Fibroblast of mammary gland (primary cell): ENCODE measurements around the gene CNTFR.

Experiments used
- DNase-seq: peaks from one replicate; pipeline ENCODE4 v3.0.0-alpha.2; 2010; ENCODE audit warnings: low read depth
- H3K4me3 ChIP-seq: 2 replicates; pipeline ENCODE4 v1.5.1; 2011; ENCODE audit warnings: low read depth, mild to moderate bottlenecking, low read length, moderate library complexity; ENCODE audit not compliant: control insufficient read depth
- CTCF ChIP-seq: conservative IDR thresholded peaks from 2 replicates; pipeline ENCODE4 v1.5.1; 2011; ENCODE audit warnings: low read depth, low read length, inconsistent platforms; ENCODE audit not compliant: control insufficient read depth, insufficient read depth

Gene CNTFR

GRCh38 chr9:34615132-34615531, 25.6 kb upstream of the CNTFR start:
- DNase-seq, result no peak
- no peak overlapping the region for H3K4me3 ChIP-seq
- TF ChIP-seq CTCF, result no peak

DNA sequence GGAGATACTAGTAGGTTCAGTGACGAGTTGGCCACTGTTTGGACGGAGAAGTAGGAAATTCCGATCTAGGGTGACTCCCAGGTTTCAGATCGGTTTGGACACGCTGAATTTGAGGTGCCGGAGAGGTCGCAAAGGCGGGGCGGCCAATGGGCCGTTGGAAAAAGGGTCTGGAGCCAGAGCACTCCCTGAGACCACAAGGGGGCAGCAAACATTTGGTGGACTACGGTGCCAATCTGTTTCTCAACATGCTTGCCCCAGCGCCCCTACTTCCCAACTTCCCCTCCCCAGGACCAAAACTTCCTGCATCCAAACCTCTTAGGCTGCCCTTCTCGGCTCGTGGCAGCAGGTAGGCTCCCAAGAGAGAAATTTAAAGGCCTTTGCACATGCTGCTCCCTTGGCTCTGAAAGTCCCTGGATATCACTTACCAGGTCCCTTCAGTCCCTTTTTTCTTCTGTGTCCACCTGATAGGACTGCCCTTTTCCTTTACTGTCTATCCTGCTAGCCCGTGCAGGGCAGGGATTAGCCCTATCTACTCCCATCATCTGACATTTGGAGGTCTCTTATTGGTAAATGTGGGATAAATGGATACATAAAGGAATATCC, 23.4 kb upstream of the CNTFR start:
- peak; percentile 73 for DNase-seq
- peak; percentile 86 for TF ChIP-seq CTCF
- H3K4me3 ChIP-seq, result peak overlapping the region; percentile 88

GRCh38 chr9:34611811-34612787, 22.6 kb upstream of the CNTFR start, which contains the start of gene RPP25L:
Gene RPP25L, minus strand, starts transcription at chr9:34612097. Its CDS starts 801 bp downstream, at chr9:34611296.
- TF ChIP-seq CTCF, result no peak
- DNase-seq, result peak; percentile 72
- peak within 1 kb of the TSS; percentile 88 for H3K4me3 ChIP-seq

- H3K4me3 ChIP-seq, result peak overlapping the region; percentile 88
- DNase-seq, result no peak
- TF ChIP-seq CTCF, result no peak
Observed at GRCh38 chr9:34611251-34611810, 21.8 kb upstream of the CNTFR start.

DNA sequence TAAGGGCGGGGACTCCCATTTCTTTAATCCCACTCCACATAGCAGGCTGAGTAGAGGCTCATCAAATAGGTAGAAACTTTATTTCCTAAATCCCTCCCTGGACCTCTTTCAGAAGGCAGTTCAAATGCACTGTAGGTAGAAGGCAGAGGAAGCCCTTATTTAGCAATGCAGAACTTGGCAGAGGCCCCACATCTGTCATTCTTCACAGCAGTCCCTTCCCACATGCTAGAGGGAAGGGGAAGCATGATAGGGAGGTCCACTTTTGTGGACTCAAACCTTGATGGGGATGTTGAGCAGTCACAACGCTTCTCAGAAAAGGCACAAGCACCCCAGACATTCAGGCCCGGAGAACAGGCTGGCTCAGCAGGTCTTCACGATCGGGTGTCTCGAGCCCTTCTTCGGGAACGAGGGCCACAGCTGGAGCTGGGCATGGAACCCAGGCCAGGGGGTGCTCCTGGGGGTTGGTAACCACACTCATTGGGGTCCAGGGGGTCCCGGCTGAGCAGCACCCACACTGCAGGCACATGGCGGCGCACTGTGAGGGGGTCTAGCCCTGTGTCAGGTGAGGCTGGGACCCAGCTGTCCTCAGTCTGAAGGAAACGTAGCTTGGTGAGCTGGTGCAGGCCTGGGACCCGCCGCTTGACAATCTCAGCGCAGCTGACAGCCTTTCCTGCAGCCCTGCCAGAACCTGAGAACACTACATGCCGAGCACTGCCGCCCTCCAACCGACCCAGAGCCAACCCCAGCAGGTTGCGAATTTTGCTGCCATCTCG, 21.1 kb upstream of the CNTFR start:
- no peak for DNase-seq
- H3K4me3 ChIP-seq, result peak overlapping the region; percentile 88
- TF ChIP-seq CTCF, result no peak

- DNase-seq, result no peak
- H3K4me3 ChIP-seq, result no peak overlapping the region
- no peak for TF ChIP-seq CTCF
Observed at GRCh38 chr9:34607331-34607730, 17.8 kb upstream of the CNTFR start.
